H7 (cell line): ENCODE measurements around the gene SRP68. TPM values are rescaled to one million over a fixed set of nuclear protein-coding genes. Genes with fewer than 3 reads are reported as not detected.
A peak's percentile ranks its signal among the peaks of the same experiment; 100 is the strongest.
"Not testable (repeated sequence)": the region's sequence is repeated elsewhere in the genome, so short reads cannot be mapped to it uniquely, and the experiment has no call there.

Experiments
- DNase-seq: peaks from one replicate; pipeline ENCODE4 v3.0.0; 2012
- H3K27me3 ChIP-seq: 2 replicates; pipeline ENCODE4 v1.6.0; 2011; ENCODE audit warnings: mild to moderate bottlenecking, low read length; ENCODE audit not compliant: control insufficient read depth, insufficient read depth
- H3K36me3 ChIP-seq: replicated peaks from 2 replicates; pipeline ENCODE4 v1.5.1; 2011; ENCODE audit warnings: low read length; ENCODE audit not compliant: control insufficient read depth, insufficient read depth
- H3K4me3 ChIP-seq: 2 replicates; pipeline ENCODE4 v1.5.1; 2011; ENCODE audit warnings: low read depth, mild to moderate bottlenecking, control low read depth, low read length, moderate library complexity; ENCODE audit not compliant: insufficient read depth
- total RNA-seq: library from RNA; depleted of rRNA; stranded (reverse); fragments of >200 nt; shearing (Covaris generic); gene quantifications from 2 replicates; pipeline ENCODE4 v1.2.3, GENCODE V29; 2014

The SRP68 gene
- total RNA-seq, 1 experiment from 2014 or later, result 31.4 TPM

GRCh38 chr17:76049239-76049638 lies 23.1 kb downstream of the SRP68 start:
- H3K27me3 ChIP-seq, result no peaks in the 10 kb centered on the region
- H3K4me3 ChIP-seq, result no peak overlapping the region
- H3K36me3 ChIP-seq, result peaks cover 30% of the 10 kb centered on the region
- DNase-seq, result no peak

GRCh38 chr17:76048711-76049110 lies 23.6 kb downstream of the SRP68 start:
- peaks cover 34% of the 10 kb centered on the region for H3K36me3 ChIP-seq
- no peak overlapping the region for H3K4me3 ChIP-seq
- no peak for DNase-seq
- H3K27me3 ChIP-seq, result no peaks in the 10 kb centered on the region

GRCh38 chr17:76048025-76048605 lies 24.2 kb downstream of the SRP68 start:
- Histone ChIP-seq H3K36me3 (peaks cover 38% of the 10 kb centered on the region), H3K27me3 (no peaks in the 10 kb centered on the region), H3K4me3 (no peak overlapping the region)
- no peak for DNase-seq

GRCh38 chr17:76046064-76046463 lies 26.3 kb downstream of the SRP68 start:
- no peak overlapping the region for H3K4me3 ChIP-seq
- no peaks in the 10 kb centered on the region for H3K27me3 ChIP-seq
- no peak for DNase-seq
- peaks cover 38% of the 10 kb centered on the region for H3K36me3 ChIP-seq

- H3K27me3 ChIP-seq, DNase-seq, H3K4me3 ChIP-seq: not testable (repeated sequence)
- peaks cover 50% of the 10 kb centered on the region for H3K36me3 ChIP-seq
Measured at GRCh38 chr17:76044475-76045007, 27.8 kb downstream of the SRP68 start.

GRCh38 chr17:76042868-76043267 lies 29.4 kb downstream of the SRP68 start:
- peaks cover 42% of the 10 kb centered on the region for H3K36me3 ChIP-seq
- DNase-seq, H3K4me3 ChIP-seq, H3K27me3 ChIP-seq: not testable (repeated sequence)

- Histone ChIP-seq H3K4me3 (no peak overlapping the region), H3K36me3 (peaks cover 34% of the 10 kb centered on the region), H3K27me3 (no peaks in the 10 kb centered on the region)
- DNase-seq, result peak; percentile 37
Measured at GRCh38 chr17:76040376-76040775, 31.9 kb downstream of the SRP68 start.

- H3K27me3 ChIP-seq, result no peaks in the 10 kb centered on the region
- H3K4me3 ChIP-seq, result no peak overlapping the region
- peak; percentile 8 for DNase-seq
- H3K36me3 ChIP-seq, result peaks cover 26% of the 10 kb centered on the region
Measured at GRCh38 chr17:76039121-76039520, 33.2 kb downstream of the SRP68 start.

GRCh38 chr17:76038050-76038449 lies 34.3 kb downstream of the SRP68 start:
- DNase-seq, result no peak
- peaks cover 17% of the 10 kb centered on the region for H3K36me3 ChIP-seq
- H3K27me3 ChIP-seq, result no peaks in the 10 kb centered on the region
- H3K4me3 ChIP-seq, result no peak overlapping the region

- H3K27me3 ChIP-seq, result no peaks in the 10 kb centered on the region
- H3K36me3 ChIP-seq, result peaks cover 16% of the 10 kb centered on the region
- H3K4me3 ChIP-seq, result no peak overlapping the region
- DNase-seq, result peak; percentile 81
Measured at GRCh38 chr17:76036497-76037261, 35.6 kb downstream of the SRP68 start.

- no peaks in the 10 kb centered on the region for H3K27me3 ChIP-seq
- no peak overlapping the region for H3K4me3 ChIP-seq
- DNase-seq, result no peak
- H3K36me3 ChIP-seq, result peaks cover 5% of the 10 kb centered on the region
Measured at GRCh38 chr17:76034428-76035350, 37.6 kb downstream of the SRP68 start.

- Histone ChIP-seq H3K36me3 (no peaks in the 10 kb centered on the region), H3K27me3 (no peaks in the 10 kb centered on the region), H3K4me3 (no peak overlapping the region)
- no peak for DNase-seq
Measured at GRCh38 chr17:76033139-76033538, 39.2 kb downstream of the SRP68 start.

- H3K4me3 ChIP-seq, result no peak overlapping the region
- no peak for DNase-seq
- H3K36me3 ChIP-seq, result no peaks in the 10 kb centered on the region
- H3K27me3 ChIP-seq, result no peaks in the 10 kb centered on the region
Measured at GRCh38 chr17:76032780-76033108, 39.6 kb downstream of the SRP68 start.

GRCh38 chr17:76032073-76032779 lies 40.1 kb downstream of the SRP68 start:
- no peak for DNase-seq
- Histone ChIP-seq H3K27me3 (no peaks in the 10 kb centered on the region), H3K36me3 (no peaks in the 10 kb centered on the region), H3K4me3 (no peak overlapping the region)
